ENCODE results near the gene TXNRD1. TPM values are rescaled to one million over a fixed set of nuclear protein-coding genes. Genes with fewer than 3 reads are reported as not detected.

Gene TXNRD1
- total RNA-seq, 1 donor from 2014 or later = 82.7 TPM

- peaks cover 41% of the 10 kb centered on the region for H3K4me1 Mint-ChIP-seq (ENCODE audit: low read depth)
Observed at GRCh38 chr12:104282109-104282508, 66.5 kb downstream of the TXNRD1 start.

GRCh38 chr12:104285740-104286515 lies 70.3 kb downstream of the TXNRD1 start:
- H3K27ac Mint-ChIP-seq (ENCODE audit: unreplicated experiment) = peak overlapping the region; percentile 100
- H3K27me3 Mint-ChIP-seq (ENCODE audit: low read depth) = no peaks in the 10 kb centered on the region
- H3K4me3 Mint-ChIP-seq (ENCODE audit: unreplicated experiment) = peak overlapping the region; percentile 98
- H3K36me3 Mint-ChIP-seq (ENCODE audit: low read depth) = no peaks in the 10 kb centered on the region
- no peak for TF ChIP-seq CTCF (IDR thresholded peaks at IDR 0.05)
- H3K4me1 Mint-ChIP-seq (ENCODE audit: low read depth) = peaks cover 38% of the 10 kb centered on the region
- peaks cover 3% of the 10 kb centered on the region for H3K9me3 Mint-ChIP-seq (ENCODE audit: low read depth)
- DNase-seq (ENCODE audit: low spot score) = no peak

More at GRCh38 chr12:104282109-104282508, 66.5 kb downstream of the TXNRD1 start:
- Mint-ChIP-seq H3K4me3 (ENCODE audit: unreplicated experiment) (no peak overlapping the region), H3K36me3 (ENCODE audit: low read depth) (no peaks in the 10 kb centered on the region), H3K27ac (ENCODE audit: unreplicated experiment) (peak overlapping the region; percentile 10), H3K9me3 (ENCODE audit: low read depth) (peaks cover 4% of the 10 kb centered on the region), H3K27me3 (ENCODE audit: low read depth) (no peaks in the 10 kb centered on the region)
- TF ChIP-seq CTCF (IDR thresholded peaks at IDR 0.05) = no peak
- DNase-seq (ENCODE audit: low spot score) = no peak

- peak overlapping the region; percentile 100 for H3K27ac Mint-ChIP-seq (ENCODE audit: unreplicated experiment)
- no peaks in the 10 kb centered on the region for H3K36me3 Mint-ChIP-seq (ENCODE audit: low read depth)
- H3K4me1 Mint-ChIP-seq (ENCODE audit: low read depth) = peaks cover 32% of the 10 kb centered on the region
- H3K9me3 Mint-ChIP-seq (ENCODE audit: low read depth) = no peaks in the 10 kb centered on the region
- TF ChIP-seq CTCF (IDR thresholded peaks at IDR 0.05) = no peak
- no peak for DNase-seq (ENCODE audit: low spot score)
- H3K27me3 Mint-ChIP-seq (ENCODE audit: low read depth) = no peaks in the 10 kb centered on the region
- H3K4me3 Mint-ChIP-seq (ENCODE audit: unreplicated experiment) = peak overlapping the region; percentile 98
Observed at GRCh38 chr12:104286516-104287482, 71.2 kb downstream of the TXNRD1 start.

DNA sequence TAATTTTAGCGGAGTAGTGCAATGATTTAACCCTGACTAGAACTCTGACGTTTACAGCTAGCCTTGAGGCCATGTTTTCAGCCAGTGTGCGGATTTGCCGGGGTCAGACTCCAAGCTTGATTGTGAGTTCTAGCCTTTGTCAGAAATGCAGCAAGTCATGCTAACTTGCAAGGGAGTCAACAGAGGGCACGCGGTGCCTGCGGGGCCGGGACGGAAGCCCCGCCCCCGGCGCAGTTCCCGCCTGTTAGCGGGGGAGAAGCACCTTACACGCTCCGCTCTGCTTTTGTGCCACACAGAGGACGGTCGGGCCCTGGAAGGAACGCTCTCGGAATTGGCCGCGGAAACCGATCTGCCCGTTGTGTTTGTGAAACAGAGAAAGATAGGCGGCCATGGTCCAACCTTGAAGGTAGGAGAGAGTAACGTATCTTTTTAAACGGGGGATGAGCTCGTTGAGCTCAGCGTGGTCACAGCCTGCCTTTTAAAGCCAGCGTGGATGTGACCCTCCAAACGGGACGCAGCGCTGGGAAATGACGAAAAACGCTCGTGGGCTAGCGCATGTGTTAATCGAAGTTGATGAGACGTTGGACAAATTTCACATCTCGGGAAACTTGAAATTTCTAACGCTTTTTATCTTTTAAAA lies 73.2 kb downstream of the TXNRD1 start:
- DNase-seq (ENCODE audit: low spot score) = no peak
- H3K4me1 Mint-ChIP-seq (ENCODE audit: low read depth) = peaks cover 35% of the 10 kb centered on the region
- TF ChIP-seq CTCF (IDR thresholded peaks at IDR 0.05) = no peak
- H3K27me3 Mint-ChIP-seq (ENCODE audit: low read depth) = no peaks in the 10 kb centered on the region
- no peaks in the 10 kb centered on the region for H3K9me3 Mint-ChIP-seq (ENCODE audit: low read depth)
- peak overlapping the region; percentile 98 for H3K4me3 Mint-ChIP-seq (ENCODE audit: unreplicated experiment)
- peak overlapping the region; percentile 100 for H3K27ac Mint-ChIP-seq (ENCODE audit: unreplicated experiment)
- H3K36me3 Mint-ChIP-seq (ENCODE audit: low read depth) = peaks cover 4% of the 10 kb centered on the region

DNA sequence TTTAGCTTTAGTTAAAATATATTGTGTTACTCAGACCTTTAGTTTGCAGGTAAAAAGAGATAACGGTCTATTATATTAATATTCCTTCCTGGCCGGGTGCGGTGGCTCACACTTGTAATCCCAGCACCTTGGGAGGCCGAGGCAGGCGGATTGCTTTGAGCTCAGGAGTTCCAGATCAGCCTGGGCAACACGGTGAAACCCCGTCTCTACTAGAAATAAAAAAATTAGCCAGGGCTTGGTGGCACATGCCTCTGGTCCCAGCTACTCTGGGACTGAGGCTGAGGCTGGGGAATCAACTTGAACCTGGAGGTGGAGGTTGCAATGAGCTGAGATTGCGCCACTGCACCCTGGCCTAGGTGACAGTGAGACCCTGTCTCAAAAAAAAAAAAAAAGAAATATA lies 74.7 kb downstream of the TXNRD1 start:
- Mint-ChIP-seq H3K4me1 (ENCODE audit: low read depth) (peaks cover 46% of the 10 kb centered on the region), H3K27ac (ENCODE audit: unreplicated experiment) (no peak overlapping the region), H3K27me3 (ENCODE audit: low read depth) (no peaks in the 10 kb centered on the region), H3K4me3 (ENCODE audit: unreplicated experiment) (no peak overlapping the region), H3K9me3 (ENCODE audit: low read depth) (no peaks in the 10 kb centered on the region), H3K36me3 (ENCODE audit: low read depth) (peaks cover 4% of the 10 kb centered on the region)
- no peak for TF ChIP-seq CTCF (IDR thresholded peaks at IDR 0.05)
- DNase-seq (ENCODE audit: low spot score) = no peak
